ENCODE data around the gene LRTM2. TPM values are rescaled to one million over a fixed set of nuclear protein-coding genes. Genes with fewer than 3 reads are reported as not detected.

The LRTM2 gene
- total RNA-seq, 3 donors from 2014 or later (not counting 1 experiment from before 2014, with no cell fraction given), result not detected

DNA sequence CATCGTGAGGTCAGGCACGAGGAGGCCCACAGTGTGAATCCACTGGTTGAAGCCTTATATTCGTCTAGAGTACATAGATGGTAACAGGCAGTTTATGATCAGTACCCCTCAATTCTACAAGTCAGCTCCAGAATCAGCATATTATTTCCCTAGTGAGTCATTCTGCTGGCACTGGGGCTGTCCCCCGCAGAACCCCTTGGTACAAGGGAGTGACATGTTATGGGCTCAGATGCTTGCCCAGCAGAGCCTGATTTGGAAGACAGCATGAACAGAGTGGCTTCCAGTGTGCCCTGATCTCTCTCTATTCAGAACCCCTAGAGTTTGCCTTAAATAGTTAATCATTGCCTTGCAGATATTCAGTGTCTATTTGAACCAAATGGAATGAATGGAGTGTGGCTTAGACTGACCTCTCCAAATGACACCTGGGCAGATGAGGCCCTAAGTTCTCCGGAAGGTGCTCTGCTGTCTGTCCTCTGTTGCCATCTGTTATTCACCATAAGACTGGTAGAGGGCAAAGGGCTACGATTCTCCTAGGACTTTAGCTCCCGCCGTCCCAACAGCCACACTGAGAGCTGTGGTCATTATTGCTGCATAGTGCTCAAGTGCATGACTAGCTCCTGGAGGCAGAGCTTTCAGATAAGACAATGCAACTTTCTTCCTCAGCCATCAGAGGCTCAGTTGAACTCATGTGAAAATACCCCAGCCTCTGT lies 57.0 kb downstream of the LRTM2 start:
- no peak for DNase-seq
- Mint-ChIP-seq H3K9me3 (no peaks in the 10 kb centered on the region), H3K27ac (no peak overlapping the region), H3K27me3 (ENCODE audit: low read depth in 2 of 2) (peaks cover 0 to 7% of the 10 kb centered on the region in 2 donors), H3K36me3 (no peaks in the 10 kb centered on the region), H3K4me3 (no peak overlapping the region), H3K4me1 (no peaks in the 10 kb centered on the region)
- Histone ChIP-seq H3K36me3 (ENCODE audit: control insufficient read depth, insufficient read depth, low read length) (no peaks in the 10 kb centered on the region), H3K4me1 (ENCODE audit: control insufficient read depth, insufficient read depth, low read length) (no peaks in the 10 kb centered on the region), H3K9me3 (ENCODE audit: control insufficient read depth, insufficient read depth, low read length) (no peaks in the 10 kb centered on the region), H3K27ac (ENCODE audit: low read length) (no peak overlapping the region), H3K4me3 (ENCODE audit: low read length) (no peak overlapping the region), H3K27me3 (ENCODE audit: control insufficient read depth, insufficient read depth, low read length) (no peaks in the 10 kb centered on the region)
- TF ChIP-seq, protein P1, sequence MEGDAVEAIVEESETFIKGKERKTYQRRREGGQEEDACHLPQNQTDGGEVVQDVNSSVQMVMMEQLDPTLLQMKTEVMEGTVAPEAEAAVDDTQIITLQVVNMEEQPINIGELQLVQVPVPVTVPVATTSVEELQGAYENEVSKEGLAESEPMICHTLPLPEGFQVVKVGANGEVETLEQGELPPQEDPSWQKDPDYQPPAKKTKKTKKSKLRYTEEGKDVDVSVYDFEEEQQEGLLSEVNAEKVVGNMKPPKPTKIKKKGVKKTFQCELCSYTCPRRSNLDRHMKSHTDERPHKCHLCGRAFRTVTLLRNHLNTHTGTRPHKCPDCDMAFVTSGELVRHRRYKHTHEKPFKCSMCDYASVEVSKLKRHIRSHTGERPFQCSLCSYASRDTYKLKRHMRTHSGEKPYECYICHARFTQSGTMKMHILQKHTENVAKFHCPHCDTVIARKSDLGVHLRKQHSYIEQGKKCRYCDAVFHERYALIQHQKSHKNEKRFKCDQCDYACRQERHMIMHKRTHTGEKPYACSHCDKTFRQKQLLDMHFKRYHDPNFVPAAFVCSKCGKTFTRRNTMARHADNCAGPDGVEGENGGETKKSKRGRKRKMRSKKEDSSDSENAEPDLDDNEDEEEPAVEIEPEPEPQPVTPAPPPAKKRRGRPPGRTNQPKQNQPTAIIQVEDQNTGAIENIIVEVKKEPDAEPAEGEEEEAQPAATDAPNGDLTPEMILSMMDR (IDR thresholded peaks at IDR 0.05), result no peak
- intact Hi-C loops (cut with micrococcal nuclease), result no loop called here
- 88% methylated on average over 8 of the region's 8 CpGs for WGBS (ENCODE audit: insufficient coverage)
- no peak for ATAC-seq

DNA sequence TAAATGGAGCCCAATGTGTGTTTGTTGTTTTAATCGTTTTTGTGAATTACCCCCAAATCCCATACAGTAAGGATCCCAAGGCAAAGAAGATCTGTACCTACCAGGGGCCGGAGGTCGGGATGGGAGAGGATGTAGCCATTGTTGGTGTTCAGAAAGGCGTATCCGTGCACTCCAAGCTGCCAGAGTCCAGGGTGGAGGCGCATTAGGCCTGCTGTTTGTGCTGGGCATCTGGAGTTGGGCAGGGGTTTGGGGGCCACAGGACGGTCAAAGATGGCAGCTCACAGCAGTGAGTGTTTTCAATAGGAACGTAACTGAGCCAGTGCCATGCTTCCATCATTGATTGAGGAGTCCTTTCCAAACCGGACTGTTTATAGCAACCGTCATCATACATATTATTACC lies 57.8 kb downstream of the LRTM2 start:
- no peaks in the 10 kb centered on the region for H3K9me3 Mint-ChIP-seq
- Histone ChIP-seq H3K27ac (ENCODE audit: low read length) (no peak overlapping the region), H3K27me3 (ENCODE audit: control insufficient read depth, insufficient read depth, low read length) (no peaks in the 10 kb centered on the region), H3K4me1 (ENCODE audit: control insufficient read depth, insufficient read depth, low read length) (no peaks in the 10 kb centered on the region), H3K36me3 (ENCODE audit: control insufficient read depth, insufficient read depth, low read length) (no peaks in the 10 kb centered on the region), H3K9me3 (ENCODE audit: control insufficient read depth, insufficient read depth, low read length) (no peaks in the 10 kb centered on the region), H3K4me3 (ENCODE audit: low read length) (no peak overlapping the region)
- no peak overlapping the region for H3K27ac Mint-ChIP-seq
- TF ChIP-seq, protein P1 (IDR thresholded peaks at IDR 0.05), result no peak
- no peaks in the 10 kb centered on the region for H3K36me3 Mint-ChIP-seq
- 91% methylated on average over 9 of the region's 10 CpGs for WGBS (ENCODE audit: insufficient coverage)
- ATAC-seq, result no peak
- no peak overlapping the region for H3K4me3 Mint-ChIP-seq
- peaks cover 0 to 5% of the 10 kb centered on the region in 2 donors for H3K27me3 Mint-ChIP-seq (ENCODE audit: low read depth in 2 of 2)
- H3K4me1 Mint-ChIP-seq, result no peaks in the 10 kb centered on the region
- no peak for DNase-seq
- intact Hi-C loops (cut with micrococcal nuclease), result no loop called here

DNA sequence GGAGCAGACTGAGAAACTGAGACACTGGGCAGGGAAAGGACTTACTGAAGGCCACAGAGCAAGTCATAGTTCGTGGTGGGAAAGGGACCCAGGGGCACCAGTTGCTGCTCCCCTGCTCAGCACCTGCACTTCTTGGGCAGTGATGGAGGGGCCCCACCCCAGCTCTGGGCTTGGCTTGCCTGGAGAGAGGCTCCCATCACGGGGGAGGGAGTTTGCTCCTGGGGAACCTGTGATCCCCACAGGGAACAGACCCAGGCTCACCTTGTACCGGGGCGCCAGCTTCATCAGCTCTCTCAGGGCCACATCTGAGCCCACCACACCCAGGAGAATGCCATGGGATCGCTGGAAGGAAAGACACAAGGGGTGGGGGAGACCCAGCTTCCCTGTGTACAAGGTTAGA lies 58.3 kb downstream of the LRTM2 start:
- Histone ChIP-seq H3K27me3 (ENCODE audit: control insufficient read depth, insufficient read depth, low read length) (no peaks in the 10 kb centered on the region), H3K9me3 (ENCODE audit: control insufficient read depth, insufficient read depth, low read length) (no peaks in the 10 kb centered on the region), H3K36me3 (ENCODE audit: control insufficient read depth, insufficient read depth, low read length) (no peaks in the 10 kb centered on the region), H3K27ac (ENCODE audit: low read length) (no peak overlapping the region), H3K4me3 (ENCODE audit: low read length) (no peak overlapping the region), H3K4me1 (ENCODE audit: control insufficient read depth, insufficient read depth, low read length) (no peaks in the 10 kb centered on the region)
- no peak for DNase-seq
- ATAC-seq, result no peak
- intact Hi-C loops (cut with micrococcal nuclease), result no loop called here
- Mint-ChIP-seq H3K9me3 (no peaks in the 10 kb centered on the region), H3K27ac (no peak overlapping the region), H3K36me3 (no peaks in the 10 kb centered on the region), H3K27me3 (ENCODE audit: low read depth in 2 of 2) (peaks cover 0 to 5% of the 10 kb centered on the region in 2 donors), H3K4me1 (no peaks in the 10 kb centered on the region), H3K4me3 (no peak overlapping the region)
- 82% methylated on average over 5 of the region's 5 CpGs for WGBS (ENCODE audit: insufficient coverage)
- TF ChIP-seq, protein P1 (IDR thresholded peaks at IDR 0.05), result no peak

DNA sequence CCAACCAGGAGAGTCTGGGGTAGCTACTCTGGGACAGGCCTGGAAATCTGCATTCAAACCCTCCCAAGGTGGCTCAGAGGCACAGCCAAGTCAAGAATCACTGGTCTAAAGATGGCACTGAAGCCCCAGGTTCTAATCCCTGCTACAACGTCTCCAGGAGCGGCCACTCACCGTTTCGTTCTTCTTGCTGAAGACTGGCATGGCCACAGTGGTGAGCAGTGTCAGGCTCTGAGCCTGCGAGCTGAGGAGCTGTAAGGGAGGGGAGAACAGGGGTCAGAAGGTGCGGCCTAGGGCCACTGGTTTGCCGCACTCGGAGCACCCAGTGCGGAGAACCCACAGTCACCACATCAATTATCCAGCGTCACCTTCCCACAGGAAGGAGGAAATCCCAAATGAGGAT lies 59.3 kb downstream of the LRTM2 start:
- 91% methylated on average over 7 of the region's 10 CpGs for WGBS (ENCODE audit: insufficient coverage)
- no peak overlapping the region for H3K4me3 Mint-ChIP-seq

More for the DNA sequence above, 59.3 kb downstream of the LRTM2 start:
- Histone ChIP-seq H3K4me1 (ENCODE audit: control insufficient read depth, insufficient read depth, low read length) (no peaks in the 10 kb centered on the region), H3K27me3 (ENCODE audit: control insufficient read depth, insufficient read depth, low read length) (no peaks in the 10 kb centered on the region), H3K36me3 (ENCODE audit: control insufficient read depth, insufficient read depth, low read length) (no peaks in the 10 kb centered on the region), H3K27ac (ENCODE audit: low read length) (no peak overlapping the region), H3K4me3 (ENCODE audit: low read length) (no peak overlapping the region), H3K9me3 (ENCODE audit: control insufficient read depth, insufficient read depth, low read length) (no peaks in the 10 kb centered on the region)
- Mint-ChIP-seq H3K27ac (no peak overlapping the region), H3K27me3 (ENCODE audit: low read depth in 2 of 2) (peaks cover 0 to 2% of the 10 kb centered on the region in 2 donors), H3K36me3 (no peaks in the 10 kb centered on the region), H3K4me1 (no peaks in the 10 kb centered on the region), H3K9me3 (no peaks in the 10 kb centered on the region)
- TF ChIP-seq, protein P1 (IDR thresholded peaks at IDR 0.05), result no peak
- intact Hi-C loops (cut with micrococcal nuclease), result no loop called here
- ATAC-seq, result no peak
- DNase-seq, result no peak
